HCT116 (cell line): ENCODE results near the gene ALKBH7. TPM values are rescaled to one million over a fixed set of nuclear protein-coding genes. Genes with fewer than 3 reads are reported as not detected.

Source experiments
- ATAC-seq: fragments of 200-7000 bp; cut with Tn5 transposase; 2 replicates; pipeline ENCODE4 v1.9.1; 2020; ENCODE audit warnings: mild to moderate bottlenecking, moderate library complexity
- BruUV-seq: library from RNA; stranded (reverse); fragments of 400-500 nt; replicated peaks from 2 replicates; lab custom pipeline; 2021; lab: Mats Ljungman, UMichigan
- CTCF ChIA-PET: fragments of 300-600 bp; sonication (Branson Sonifier 250); formaldehyde crosslinking; loops from one replicate; lab custom pipeline; 2021; ENCODE audit warnings: antibody characterized with exemption; lab: Charles Lee
- POLR2A ChIA-PET: fragments of 300-600, 350-600 bp; sonication (Branson Sonifier 250); formaldehyde crosslinking; loops from one replicate; lab custom pipeline; 2021; ENCODE audit warnings: antibody characterized with exemption; lab: Charles Lee
- RAD21 ChIA-PET, 2 experiments: fragments of 300-600 bp; sonication (Branson Sonifier 250); formaldehyde crosslinking; loops; one replicate each; lab custom pipeline; 2023; ENCODE audit warnings: low total read pairs in 2 of 2; ENCODE audit not compliant: uncharacterized antibody in 2 of 2, unreplicated experiment in 2 of 2, low non-redundant PET in 1 of 2; lab: Charles Lee
- DNase-seq: peaks from one replicate; pipeline ENCODE4 v3.0.0-alpha.2; 2010; ENCODE audit warnings: low read depth, low spot score
- H2AFZ ChIP-seq: fragments of 200-600 bp; shearing (Covaris generic), sonication (generic); 2 replicates; pipeline ENCODE4 v1.6.1; 2017; ENCODE audit warnings: low read depth, mixed run types, mixed read lengths, antibody characterized with exemption, low read length; ENCODE audit not compliant: poor library complexity, severe bottlenecking
- H3K27ac ChIP-seq: 2 replicates; pipeline ENCODE4 v1.5.1; 2012; ENCODE audit warnings: low read depth, low read length
- H3K27me3 ChIP-seq: fragments of 200-600 bp; sonication (generic); 2 replicates; pipeline ENCODE4 v1.6.1; 2016; ENCODE audit warnings: mixed run types, low read length, mixed read lengths; ENCODE audit not compliant: insufficient read depth
- H3K36me3 ChIP-seq, 2 experiments: fragments of 200-500 bp in 1 of 2; fragments of 200-600 bp in 1 of 2; sonication (Bioruptor generic) in 1 of 2; sonication (generic) in 1 of 2; 2 replicates each; pipeline versions ENCODE4 v1.5.1 to v1.6.1; 2014 to 2016; ENCODE audit warnings: low read length in 2 of 2, inconsistent platforms in 1 of 2, mixed read lengths in 1 of 2, mixed run types in 1 of 2; ENCODE audit not compliant: insufficient read depth in 2 of 2, control insufficient read depth in 1 of 2
- H3K4me1 ChIP-seq, 2 experiments: fragments of 200-600 bp in 1 of 2; sonication (generic) in 1 of 2; 2 replicates each; pipeline versions ENCODE4 v1.5.1 to v1.6.1; 2012 to 2017; ENCODE audit warnings: low read length in 2 of 2, inconsistent platforms in 1 of 2, mild to moderate bottlenecking in 1 of 2, mixed read lengths in 1 of 2, mixed run types in 1 of 2, moderate library complexity in 1 of 2; ENCODE audit not compliant: insufficient read depth in 2 of 2, control insufficient read depth in 1 of 2
- H3K4me2 ChIP-seq: fragments of 200-600 bp; sonication (generic); 2 replicates; pipeline ENCODE4 v1.6.1; 2017; ENCODE audit warnings: mixed run types, low read length, mixed read lengths
- H3K4me3 ChIP-seq, 2 experiments: fragments of 200-600 bp in 1 of 2; sonication (generic) in 1 of 2; replicated peaks in 1 of 2; 2 replicates each; pipeline ENCODE4 v1.5.1; 2011 to 2016; ENCODE audit warnings: low read length in 2 of 2, control low read depth in 1 of 2, low read depth in 1 of 2, mild to moderate bottlenecking in 1 of 2, mixed read lengths in 1 of 2, mixed run types in 1 of 2
- H3K79me2 ChIP-seq: fragments of 200-600 bp; sonication (generic); 2 replicates; pipeline ENCODE4 v1.6.1; 2017; ENCODE audit warnings: mild to moderate bottlenecking, mixed run types, low read length, moderate library complexity, mixed read lengths; ENCODE audit not compliant: insufficient read depth
- H3K9ac ChIP-seq: fragments of 200-600 bp; sonication (generic); 2 replicates; pipeline ENCODE4 v1.6.1; 2016; ENCODE audit warnings: low read length, mixed read lengths
- H3K9me2 ChIP-seq: fragments of 200-600 bp; sonication (generic), shearing (Covaris generic); 2 replicates; pipeline ENCODE4 v1.6.1; 2017; ENCODE audit warnings: mixed run types, mild to moderate bottlenecking, moderate library complexity; ENCODE audit not compliant: insufficient read depth
- H3K9me3 ChIP-seq, 2 experiments: fragments of 200-500 bp in 1 of 2; fragments of 200-600 bp in 1 of 2; sonication (Bioruptor generic) in 1 of 2; sonication (generic) in 1 of 2; 2 replicates each; pipeline ENCODE4 v1.6.1; 2014 to 2017; ENCODE audit warnings: low read length in 2 of 2, mixed read lengths in 2 of 2, inconsistent platforms in 1 of 2, low read depth in 1 of 2, mild to moderate bottlenecking in 1 of 2, mixed run types in 1 of 2, moderate library complexity in 1 of 2; ENCODE audit not compliant: control insufficient read depth in 1 of 2, insufficient read depth in 1 of 2
- H4K20me1 ChIP-seq: fragments of 200-600 bp; sonication (generic), shearing (Covaris generic); 2 replicates; pipeline ENCODE4 v1.6.1; 2017; ENCODE audit warnings: mixed run types, mild to moderate bottlenecking, moderate library complexity; ENCODE audit not compliant: insufficient read depth
- ATF3 ChIP-seq: IDR thresholded peaks from 2 replicates; pipeline ENCODE4 v1.6.1; 2012
- CBX3 ChIP-seq: IDR thresholded peaks from 2 replicates; pipeline ENCODE4 v1.6.1; 2012; ENCODE audit warnings: low read depth
- CEBPB ChIP-seq: IDR thresholded peaks from 2 replicates; pipeline ENCODE4 v1.6.1; 2012; ENCODE audit warnings: low read depth
- CTCF ChIP-seq, 3 experiments: fragments of 200-600 bp in 1 of 3; sonication (generic) in 1 of 3; IDR thresholded peaks in 2 of 3; conservative IDR thresholded peaks in 1 of 3; 2 replicates each; pipeline ENCODE4 v1.5.1; 2012 to 2017; ENCODE audit warnings: low read depth in 2 of 3, low read length in 2 of 3, antibody characterized with exemption in 1 of 3, borderline replicate concordance in 1 of 3, control low read depth in 1 of 3, mild to moderate bottlenecking in 1 of 3, mixed read lengths in 1 of 3, mixed run types in 1 of 3, moderate library complexity in 1 of 3; ENCODE audit not compliant: insufficient read depth in 1 of 3
- EGR1 ChIP-seq: IDR thresholded peaks from 2 replicates; pipeline ENCODE4 v1.6.1; 2012; ENCODE audit warnings: low read depth
- EZH2 ChIP-seq: fragments of 200-600 bp; sonication (generic); IDR thresholded peaks from 2 replicates; pipeline ENCODE4 v1.6.1; 2017; ENCODE audit warnings: antibody characterized with exemption, mixed run types
- FOSL1 ChIP-seq: IDR thresholded peaks from 2 replicates; pipeline ENCODE4 v1.6.1; 2012; ENCODE audit warnings: low read depth
- JUND ChIP-seq: IDR thresholded peaks from 2 replicates; pipeline ENCODE4 v1.6.1; 2012
- MAX ChIP-seq: IDR thresholded peaks from 2 replicates; pipeline ENCODE4 v1.6.1; 2012
- POLR2A ChIP-seq: IDR thresholded peaks from 2 replicates; pipeline ENCODE4 v1.7.0; 2011; ENCODE audit warnings: borderline replicate concordance; ENCODE audit not compliant: insufficient read depth, insufficient read length; ENCODE audit errors: extremely low read depth
- POLR2AphosphoS5 ChIP-seq: IDR thresholded peaks from 2 replicates; pipeline ENCODE4 v1.6.1; 2011; ENCODE audit warnings: mild to moderate bottlenecking, low read depth, low read length, moderate library complexity
- RAD21 ChIP-seq: IDR thresholded peaks from 2 replicates; pipeline ENCODE4 v1.6.1; 2012; ENCODE audit warnings: low read depth, mild to moderate bottlenecking
- REST ChIP-seq: IDR thresholded peaks from 2 replicates; pipeline ENCODE4 v1.6.1; 2012; ENCODE audit warnings: low read depth
- SIN3A ChIP-seq: IDR thresholded peaks from 2 replicates; pipeline ENCODE4 v1.6.1; 2012; ENCODE audit warnings: low read depth
- SP1 ChIP-seq: IDR thresholded peaks from 2 replicates; pipeline ENCODE4 v1.6.1; 2012; ENCODE audit warnings: low read depth
- SRF ChIP-seq: IDR thresholded peaks from 2 replicates; pipeline ENCODE4 v1.6.1; 2012; ENCODE audit warnings: low read depth
- TCF7L2 ChIP-seq: IDR thresholded peaks from 2 replicates; pipeline ENCODE4 v1.7.0; 2011; ENCODE audit warnings: borderline replicate concordance, inconsistent platforms; ENCODE audit not compliant: insufficient read depth, insufficient read length; ENCODE audit errors: extremely low read depth
- ZBTB33 ChIP-seq: IDR thresholded peaks from 2 replicates; pipeline ENCODE4 v1.6.1; 2011; ENCODE audit warnings: mild to moderate bottlenecking, low read length, moderate library complexity; ENCODE audit not compliant: insufficient replicate concordance; ENCODE audit errors: extremely low read depth
- ZFX ChIP-seq: fragments of 450-650 bp; IDR thresholded peaks from 2 replicates; pipeline ENCODE4 v1.6.1; 2017
- ZNF274 ChIP-seq: fragments of 200-500 bp; sonication (Bioruptor generic); IDR thresholded peaks from 2 replicates; pipeline ENCODE4 v1.6.1; 2014; ENCODE audit warnings: mild to moderate bottlenecking, low read depth, low read length, inconsistent platforms
- intact Hi-C: fragments of 100-400 bp; cut with micrococcal nuclease; formaldehyde crosslinking; loops from 2 replicates; pipeline ENCODE4 v1.10.0; 2022
- total RNA-seq: library from RNA; stranded (reverse); gene quantifications from one replicate; pipeline ENCODE4 v1.2.1, GENCODE V29; 2021; ENCODE audit not compliant: unreplicated experiment

ALKBH7 gene
- total RNA-seq, 1 experiment from 2014 or later: 57.1 TPM

- H3K36me3 ChIP-seq: peaks cover 20 to 29% of the 10 kb centered on the region in 2 experiments; a peak in 2 of 4 replicates
- BruUV-seq: no TSS peak
- TF ChIP-seq REST (no peak), CBX3 (no peak), EZH2 (no peak), JUND (no peak), ZBTB33 (no peak), TCF7L2 (no peak), EGR1 (no peak), ATF3 (no peak), SIN3A (no peak), POLR2A (no peak), ZNF274 (no peak), POLR2AphosphoS5 (no peak), SRF (no peak), ZFX (no peak), RAD21 (no peak), CEBPB (no peak), SP1 (no peak), CTCF (IDR thresholded peaks at IDR 0.05 in 2 of 3, conservative IDR thresholded peaks at IDR 0.05 in 1 of 3; ENCODE audit: borderline replicate concordance in 1 of 3, insufficient read depth in 1 of 3, low read depth in 2 of 3, low read length in 2 of 3) (no peak), MAX (no peak), FOSL1 (no peak)
Measured at GRCh38 chr19:6379744-6380143, 7.2 kb downstream of the ALKBH7 start.

More at GRCh38 chr19:6379744-6380143, 7.2 kb downstream of the ALKBH7 start:
- DNase-seq (no peak), ATAC-seq (no peak)
- H3K4me3 ChIP-seq: no peak overlapping the region
- H4K20me1 ChIP-seq: no peaks in the 10 kb centered on the region
- no peaks in the 10 kb centered on the region for H3K9me2 ChIP-seq
- H3K4me1 ChIP-seq: no peaks in the 10 kb centered on the region
- intact Hi-C loops: no loop called here
- no peak overlapping the region for H3K27ac ChIP-seq
- H2AFZ ChIP-seq: no peak overlapping the region
- H3K9ac ChIP-seq: no peak overlapping the region
- ChIA-PET CTCF (no interaction called here), POLR2A (no interaction called here), RAD21 (no interaction called here)
- H3K9me3 ChIP-seq: no peaks in the 10 kb centered on the region
- H3K4me2 ChIP-seq: no peak overlapping the region
- no peaks in the 10 kb centered on the region for H3K27me3 ChIP-seq
- no peaks in the 10 kb centered on the region for H3K79me2 ChIP-seq
